ENCODE measurements around the gene ANO10.

- TF ChIP-seq CTCF (IDR thresholded peaks at IDR 0.05), result no peak
- TF ChIP-seq POLR2A (IDR thresholded peaks at IDR 0.05), result no peak
These were observed 230.2 kb downstream of the ANO10 start for GRCh38 chr3:43391621-43392020.

Data from heart left ventricle (tissue), 13 donors.